DOHH2 (cell line): ENCODE results near the gene RNF17.

Source experiments
- H3F3A ChIP-seq: fragments of 200-600 bp; sonication (generic), shearing (Covaris generic); 2 replicates; pipeline ENCODE4 v1.6.0; 2016; ENCODE audit warnings: antibody characterized with exemption, mild to moderate bottlenecking; ENCODE audit not compliant: control insufficient read depth, insufficient read depth
- H3K27ac ChIP-seq: fragments of 200-600 bp; sonication (generic); 2 replicates; pipeline ENCODE4 v1.5.1; 2014; ENCODE audit warnings: low read depth, mild to moderate bottlenecking, low read length, moderate library complexity
- H3K27me3 ChIP-seq: fragments of 200-600 bp; sonication (generic); 2 replicates; pipeline ENCODE4 v1.6.1; 2014; ENCODE audit warnings: mild to moderate bottlenecking, low read length, mixed read lengths; ENCODE audit not compliant: control insufficient read depth
- H3K36me3 ChIP-seq: fragments of 200-600 bp; sonication (generic); 2 replicates; pipeline ENCODE4 v1.6.1; 2014; ENCODE audit warnings: mild to moderate bottlenecking, low read length, moderate library complexity, mixed read lengths; ENCODE audit not compliant: control insufficient read depth
- H3K4me1 ChIP-seq: fragments of 200-600 bp; sonication (generic); 2 replicates; pipeline ENCODE4 v1.6.1; 2014; ENCODE audit warnings: mild to moderate bottlenecking, low read length, mixed read lengths; ENCODE audit not compliant: control insufficient read depth
- H3K4me2 ChIP-seq: fragments of 200-600 bp; sonication (generic); 2 replicates; pipeline ENCODE4 v1.6.0; 2014; ENCODE audit warnings: mild to moderate bottlenecking, low read length, moderate library complexity
- H3K4me3 ChIP-seq: fragments of 200-600 bp; sonication (generic); 2 replicates; pipeline ENCODE4 v1.5.1; 2014; ENCODE audit warnings: mild to moderate bottlenecking, low read length, mixed read lengths
- H3K79me2 ChIP-seq: fragments of 200-600 bp; sonication (generic); 2 replicates; pipeline ENCODE4 v1.6.1; 2014; ENCODE audit warnings: mild to moderate bottlenecking, low read length, mixed read lengths; ENCODE audit not compliant: control insufficient read depth
- H3K9me2 ChIP-seq: fragments of 200-600 bp; sonication (generic); replicated peaks from 2 replicates; pipeline ENCODE4 v1.6.1; 2014; ENCODE audit warnings: mild to moderate bottlenecking, low read length, mixed read lengths; ENCODE audit not compliant: control insufficient read depth
- H3K9me3 ChIP-seq: fragments of 200-600 bp; sonication (generic); 2 replicates; pipeline ENCODE4 v1.6.1; 2014; ENCODE audit warnings: antibody characterized with exemption, low read length, mixed read lengths; ENCODE audit not compliant: control insufficient read depth, insufficient read depth
- H4K20me1 ChIP-seq: fragments of 200-600 bp; sonication (generic); 2 replicates; pipeline ENCODE4 v1.6.0; 2014; ENCODE audit warnings: low read depth, mild to moderate bottlenecking, antibody characterized with exemption, low read length, moderate library complexity; ENCODE audit not compliant: control insufficient read depth, insufficient read depth
- CTCF ChIP-seq: fragments of 200-600 bp; sonication (generic); IDR thresholded peaks from one replicate; pipeline ENCODE4 v1.5.1; 2014; ENCODE audit warnings: antibody characterized with exemption, mild to moderate bottlenecking, low read depth, low read length; ENCODE audit not compliant: poor library complexity, severe bottlenecking
- EZH2phosphoT487 ChIP-seq: fragments of 200-600 bp; sonication (generic); IDR thresholded peaks from 2 replicates; pipeline ENCODE4 v1.6.1; 2017; ENCODE audit warnings: borderline replicate concordance, mild to moderate bottlenecking, antibody characterized with exemption, low read length, moderate library complexity, mixed read lengths

Gene RNF17

GRCh38 chr13:24882665-24883064, 118.7 kb downstream of the RNF17 start:
- Histone ChIP-seq H3K9me3 (no peaks in the 10 kb centered on the region), H3K79me2 (no peaks in the 10 kb centered on the region), H3K4me1 (peaks cover 6% of the 10 kb centered on the region; the same call in 1 of the 2 replicates), H3F3A (no peaks in the 10 kb centered on the region), H4K20me1 (no peaks in the 10 kb centered on the region), H3K9me2 (no peaks in the 10 kb centered on the region), H3K4me2 (no peak overlapping the region), H3K4me3 (no peak overlapping the region), H3K27me3 (no peaks in the 10 kb centered on the region), H3K27ac (no peak overlapping the region), H3K36me3 (peaks cover 39% of the 10 kb centered on the region)
- TF ChIP-seq EZH2phosphoT487 (no peak), CTCF (no peak)

- H3K4me3 ChIP-seq = no peak overlapping the region
- H4K20me1 ChIP-seq = no peaks in the 10 kb centered on the region
- H3K4me2 ChIP-seq = no peak overlapping the region
- H3K27me3 ChIP-seq = no peaks in the 10 kb centered on the region
- no peaks in the 10 kb centered on the region for H3K9me2 ChIP-seq
- no peaks in the 10 kb centered on the region for H3K79me2 ChIP-seq
- H3K4me1 ChIP-seq = no peaks in the 10 kb centered on the region
- no peaks in the 10 kb centered on the region for H3K9me3 ChIP-seq
- no peaks in the 10 kb centered on the region for H3F3A ChIP-seq
- no peak overlapping the region for H3K27ac ChIP-seq
- TF ChIP-seq CTCF (no peak), EZH2phosphoT487 (no peak)
- peaks cover 70% of the 10 kb centered on the region for H3K36me3 ChIP-seq
These were observed 123.8 kb downstream of the RNF17 start for GRCh38 chr13:24887759-24888158.

- no peaks in the 10 kb centered on the region for H3K27me3 ChIP-seq
- no peak for TF ChIP-seq CTCF
- H3K4me1 ChIP-seq = no peaks in the 10 kb centered on the region
- H3K4me2 ChIP-seq = no peak overlapping the region
- H4K20me1 ChIP-seq = no peaks in the 10 kb centered on the region
- no peak overlapping the region for H3K4me3 ChIP-seq
- no peaks in the 10 kb centered on the region for H3K9me2 ChIP-seq
- H3K9me3 ChIP-seq = no peaks in the 10 kb centered on the region
- no peaks in the 10 kb centered on the region for H3F3A ChIP-seq
- H3K36me3 ChIP-seq = peaks cover 70% of the 10 kb centered on the region
- no peak overlapping the region for H3K27ac ChIP-seq
- H3K79me2 ChIP-seq = no peaks in the 10 kb centered on the region
These were observed 124.4 kb downstream of the RNF17 start for GRCh38 chr13:24888291-24888931.

GRCh38 chr13:24890256-24890655, 126.3 kb downstream of the RNF17 start:
- H3K36me3 ChIP-seq = peaks cover 61% of the 10 kb centered on the region
- H3K79me2 ChIP-seq = no peaks in the 10 kb centered on the region
- no peaks in the 10 kb centered on the region for H3F3A ChIP-seq
- no peaks in the 10 kb centered on the region for H3K4me1 ChIP-seq
- no peaks in the 10 kb centered on the region for H3K27me3 ChIP-seq
- H3K9me3 ChIP-seq = no peaks in the 10 kb centered on the region
- H3K4me2 ChIP-seq = no peak overlapping the region
- no peaks in the 10 kb centered on the region for H3K9me2 ChIP-seq
- H3K27ac ChIP-seq = no peak overlapping the region
- TF ChIP-seq EZH2phosphoT487 (no peak), CTCF (no peak)
- no peak overlapping the region for H3K4me3 ChIP-seq
- H4K20me1 ChIP-seq = no peaks in the 10 kb centered on the region
